Kidney epithelial cell (primary cell): ENCODE results near the gene ULK4. TPM values are rescaled to one million over a fixed set of nuclear protein-coding genes. Genes with fewer than 3 reads are reported as not detected.

Experiments
- DNase-seq: peaks from one replicate; pipeline ENCODE4 v3.0.0-alpha.2; 2010; ENCODE audit warnings: low read depth
- H3K27me3 ChIP-seq: 2 replicates; pipeline ENCODE4 v1.6.0; 2011; ENCODE audit warnings: low read length; ENCODE audit not compliant: control insufficient read depth, insufficient read depth
- H3K36me3 ChIP-seq: 2 replicates; pipeline ENCODE4 v1.5.1; 2011; ENCODE audit warnings: low read length; ENCODE audit not compliant: control insufficient read depth, insufficient read depth
- H3K4me3 ChIP-seq: 2 replicates; pipeline ENCODE4 v1.5.1; 2011; ENCODE audit warnings: low read depth, mild to moderate bottlenecking, control low read depth, low read length
- CTCF ChIP-seq: IDR thresholded peaks from 2 replicates; pipeline ENCODE4 v1.5.1; 2011; ENCODE audit warnings: mild to moderate bottlenecking, moderate library complexity, low read length, control low read depth, inconsistent platforms; ENCODE audit not compliant: insufficient read depth, poor library complexity, severe bottlenecking
- total RNA-seq: library from RNA; depleted of rRNA; stranded (reverse); fragments of >200 nt; gene quantifications from 2 replicates; pipeline ENCODE4 v1.2.3, GENCODE V29; 2015

The ULK4 gene
- total RNA-seq, 1 donor from 2014 or later = 18.3 TPM

GRCh38 chr3:41920406-41920965 lies 41.4 kb downstream of the ULK4 start:
- TF ChIP-seq CTCF = no peak
- no peak for DNase-seq
- H3K36me3 ChIP-seq = no peaks in the 10 kb centered on the region
- H3K4me3 ChIP-seq = no peak overlapping the region
- no peaks in the 10 kb centered on the region for H3K27me3 ChIP-seq

- no peak for TF ChIP-seq CTCF
- Histone ChIP-seq H3K36me3 (no peaks in the 10 kb centered on the region), H3K4me3 (no peak overlapping the region), H3K27me3 (no peaks in the 10 kb centered on the region)
- no peak for DNase-seq
Measured at GRCh38 chr3:41915353-41915752, 46.5 kb downstream of the ULK4 start.

- H3K36me3 ChIP-seq = no peaks in the 10 kb centered on the region
- no peak for TF ChIP-seq CTCF
- no peaks in the 10 kb centered on the region for H3K27me3 ChIP-seq
- H3K4me3 ChIP-seq = no peak overlapping the region
- no peak for DNase-seq
Measured at GRCh38 chr3:41912280-41912679, 49.6 kb downstream of the ULK4 start.

- DNase-seq = no peak
- TF ChIP-seq CTCF = no peak
- H3K36me3 ChIP-seq = no peaks in the 10 kb centered on the region
- no peaks in the 10 kb centered on the region for H3K27me3 ChIP-seq
- H3K4me3 ChIP-seq = no peak overlapping the region
Measured at GRCh38 chr3:41907330-41908073, 54.4 kb downstream of the ULK4 start.

GRCh38 chr3:41900265-41900664 lies 61.6 kb downstream of the ULK4 start:
- Histone ChIP-seq H3K36me3 (no peaks in the 10 kb centered on the region), H3K4me3 (no peak overlapping the region), H3K27me3 (no peaks in the 10 kb centered on the region)
- DNase-seq = peak; percentile 61
- TF ChIP-seq CTCF = no peak

GRCh38 chr3:41898631-41899030 lies 63.3 kb downstream of the ULK4 start:
- no peak for TF ChIP-seq CTCF
- Histone ChIP-seq H3K27me3 (no peaks in the 10 kb centered on the region), H3K36me3 (no peaks in the 10 kb centered on the region), H3K4me3 (no peak overlapping the region)
- no peak for DNase-seq
